HG02571 (cell line): Measurements from ENCODE around the gene RND3.

Experiments used
- ATAC-seq: cut with Tn5 transposase; IDR thresholded peaks from one replicate; pipeline ENCODE4 v1.9.1; 2021; ENCODE audit warnings: mild to moderate bottlenecking, moderate library complexity; ENCODE audit not compliant: unreplicated experiment

The RND3 gene

DNA sequence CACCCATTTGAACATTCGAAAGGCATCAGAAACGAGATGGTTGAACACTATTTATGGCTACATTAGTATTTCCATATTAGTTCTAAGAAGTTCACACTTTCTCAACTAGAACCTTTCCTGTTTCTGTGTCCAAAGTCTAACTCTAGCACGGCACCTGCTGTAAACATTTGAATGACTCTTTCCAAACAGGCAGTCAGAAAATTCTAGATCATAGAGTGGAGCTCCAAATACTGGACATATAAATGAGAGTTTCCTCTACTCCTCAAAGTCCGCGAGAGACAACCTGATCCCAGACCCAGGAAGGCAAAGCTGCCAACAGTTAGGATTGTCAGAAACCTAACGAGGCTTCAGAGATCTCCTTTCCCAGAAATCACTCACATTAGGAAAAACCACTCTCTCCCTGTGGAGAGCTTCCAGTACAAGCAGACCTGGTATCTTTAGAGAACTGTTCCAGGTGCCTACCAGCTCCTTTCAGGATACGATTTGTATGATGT lies 10.6 kb downstream of the RND3 start:
- no peak for ATAC-seq

DNA sequence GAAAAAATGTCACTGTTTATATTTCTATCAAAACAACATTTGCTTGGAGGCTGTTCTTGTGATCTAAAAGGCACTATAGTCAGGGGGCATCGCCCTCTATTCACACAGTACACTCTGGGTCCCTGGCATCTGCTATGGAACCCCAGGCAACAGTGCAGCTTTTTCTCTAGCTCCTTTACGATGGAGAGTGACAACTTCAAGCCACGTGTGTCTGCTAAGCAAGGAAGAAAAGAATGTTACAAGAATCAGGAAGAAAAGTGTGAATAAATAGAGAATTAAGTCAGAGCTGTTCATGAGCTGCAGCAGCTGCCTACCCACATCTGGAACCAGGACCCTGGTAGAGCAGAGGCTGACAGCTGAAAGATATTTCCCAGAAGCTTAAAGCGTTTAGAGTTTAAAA lies 11.2 kb downstream of the RND3 start:
- ATAC-seq, result no peak

DNA sequence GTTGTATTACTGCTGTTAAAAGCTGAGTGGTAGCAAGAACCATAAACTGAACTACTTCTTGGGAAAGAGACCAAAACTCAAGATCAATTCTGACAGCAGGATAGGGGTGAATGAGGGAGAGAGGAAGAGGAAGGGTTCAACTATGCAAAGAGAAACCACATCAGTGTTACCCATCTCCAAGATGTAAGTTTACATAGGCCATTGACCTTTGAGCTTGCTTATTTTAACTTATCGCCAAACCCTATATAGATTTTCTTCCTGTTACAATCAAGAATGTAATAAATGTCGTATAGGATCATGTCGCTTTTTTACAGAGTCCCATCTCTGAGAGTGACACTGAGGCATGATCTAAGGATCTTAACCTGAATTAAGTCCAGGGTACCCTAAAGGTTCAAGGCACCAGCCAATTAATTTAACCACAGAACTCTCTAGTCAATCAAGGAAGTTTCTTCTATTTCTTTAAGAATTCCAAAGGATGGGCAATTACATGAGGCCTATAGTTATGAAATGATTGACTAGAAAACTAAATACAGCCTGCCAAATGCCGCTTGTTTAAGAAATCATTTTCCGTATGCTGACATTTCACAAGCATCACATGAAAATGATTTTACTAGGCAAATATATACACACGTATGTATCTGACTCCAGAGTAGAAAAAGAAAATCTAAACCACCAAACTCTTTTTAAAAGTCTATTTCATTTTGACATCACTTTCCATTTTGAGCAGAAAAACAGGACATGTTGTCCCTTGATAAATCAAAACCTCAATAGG lies 11.8 kb downstream of the RND3 start:
- no peak for ATAC-seq

DNA sequence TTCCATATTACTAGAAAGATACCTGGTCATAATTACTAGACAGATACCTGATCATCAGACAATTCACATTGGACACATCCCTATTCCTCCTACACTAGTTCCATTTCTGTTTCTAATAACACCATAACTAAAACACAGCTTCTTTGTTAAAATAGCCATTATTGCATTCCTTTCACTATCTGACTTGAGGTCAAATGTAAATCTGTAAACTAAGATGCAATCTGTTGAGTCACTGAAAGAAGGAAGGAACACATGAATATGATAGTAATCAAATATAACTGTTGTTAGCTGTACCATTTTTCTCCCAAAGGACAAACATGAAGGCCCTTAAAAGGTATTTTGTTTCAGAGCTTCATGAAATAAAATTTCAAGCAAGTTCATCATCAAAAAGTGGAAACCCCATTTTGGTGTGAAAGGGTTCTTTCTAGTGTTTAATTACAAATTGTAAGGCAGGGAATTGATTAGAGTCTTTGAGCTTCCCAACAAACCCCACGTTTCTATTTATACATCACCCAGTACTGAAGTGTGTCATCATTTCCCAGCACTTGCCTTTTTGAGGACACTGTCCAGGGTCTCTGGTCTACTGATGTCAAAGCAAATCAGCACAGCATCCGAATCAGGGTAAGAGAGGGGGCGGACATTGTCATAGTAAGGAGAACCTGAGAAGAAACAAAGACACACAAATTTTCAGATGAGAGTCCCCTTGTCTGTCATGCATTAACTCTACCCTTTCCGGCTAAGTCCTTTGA lies 13.0 kb downstream of the RND3 start:
- ATAC-seq, result no peak

DNA sequence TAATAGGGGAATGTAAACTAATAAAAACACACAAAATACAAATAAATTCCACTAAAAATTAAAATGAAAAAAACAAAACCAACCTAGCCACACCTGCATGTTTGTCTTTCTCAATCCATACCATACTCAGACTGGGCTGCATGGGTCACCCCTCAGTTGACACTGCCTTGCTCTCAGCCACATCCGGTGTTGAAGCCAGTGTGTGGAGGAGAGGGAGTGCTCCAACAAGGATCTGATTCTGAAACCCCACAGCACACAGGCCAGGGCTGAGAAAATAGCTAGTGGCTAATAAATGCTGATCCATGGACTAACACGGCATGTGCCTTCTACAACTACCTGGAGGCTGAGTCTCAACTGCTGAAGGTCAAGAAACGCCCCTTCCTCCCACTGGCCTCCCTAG lies 13.7 kb downstream of the RND3 start:
- no peak for ATAC-seq

DNA sequence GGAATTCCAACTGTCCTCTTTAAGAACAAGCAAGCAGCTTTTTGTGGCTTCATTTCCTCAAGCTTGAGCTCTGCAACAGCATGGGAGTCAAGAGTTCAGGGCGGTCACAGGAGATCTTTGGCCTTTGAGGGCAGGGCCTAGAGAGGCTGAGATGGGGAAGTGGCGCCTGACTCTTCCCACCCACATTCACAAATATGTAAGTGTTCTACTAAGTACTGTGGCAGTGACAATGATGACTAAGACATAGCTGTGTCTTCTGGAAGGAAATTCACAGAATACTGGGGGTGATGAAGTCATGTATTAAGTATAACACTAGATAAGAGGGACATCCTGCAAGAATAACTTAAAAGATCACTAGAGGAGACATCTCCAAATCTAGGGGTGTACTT lies 15.0 kb downstream of the RND3 start:
- no peak for ATAC-seq

DNA sequence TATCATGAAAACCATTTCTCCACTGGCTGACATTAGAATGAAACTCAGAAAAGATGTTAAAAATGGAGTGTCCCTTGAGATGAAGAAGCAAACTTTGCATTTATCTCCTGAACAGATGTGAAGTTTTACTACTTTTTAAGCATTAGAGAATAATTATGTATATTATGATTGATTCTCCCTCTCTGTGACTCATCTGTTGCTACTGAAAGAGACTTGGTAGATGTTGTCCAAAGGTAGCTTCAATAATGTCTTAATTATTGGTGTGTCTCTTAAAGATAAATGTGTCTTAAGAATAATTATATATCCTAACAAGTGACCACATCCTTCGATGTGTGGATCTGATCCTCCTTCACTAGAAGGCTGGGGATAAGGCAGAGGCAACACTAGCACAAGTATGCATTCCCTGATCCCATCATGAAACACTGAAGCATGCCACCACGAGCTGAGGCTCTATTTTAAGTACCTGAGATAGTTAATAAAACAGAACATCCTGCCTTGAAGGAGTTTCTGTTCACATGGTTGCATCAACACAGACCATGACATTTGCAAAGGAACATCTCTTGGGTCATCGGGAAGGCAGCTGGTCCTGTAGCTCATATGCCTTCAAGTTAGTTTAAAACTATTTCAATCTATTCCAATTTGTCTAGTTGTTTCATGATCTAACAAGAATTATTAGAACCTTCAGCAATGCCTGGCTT lies 15.5 kb downstream of the RND3 start:
- ATAC-seq, result no peak

DNA sequence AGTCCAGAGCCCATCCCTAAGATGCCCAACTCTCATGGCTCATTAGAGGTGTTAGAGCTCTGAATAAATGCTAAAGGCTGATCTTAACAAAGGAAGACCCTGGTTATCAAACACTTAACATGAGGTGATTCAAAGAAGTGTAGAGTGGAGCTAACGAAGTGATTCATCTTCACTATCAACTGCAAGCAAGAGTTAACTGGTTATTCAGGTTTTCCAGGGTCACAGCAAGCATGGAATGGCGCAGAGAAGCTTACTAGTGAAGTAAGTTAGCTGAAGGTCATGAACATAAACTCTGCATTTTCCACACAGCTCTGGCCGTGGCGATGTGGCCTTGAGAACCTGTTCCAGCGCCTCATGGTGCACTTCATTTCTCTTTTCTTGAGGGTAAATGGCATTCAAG lies 17.0 kb downstream of the RND3 start:
- ATAC-seq, result no peak

DNA sequence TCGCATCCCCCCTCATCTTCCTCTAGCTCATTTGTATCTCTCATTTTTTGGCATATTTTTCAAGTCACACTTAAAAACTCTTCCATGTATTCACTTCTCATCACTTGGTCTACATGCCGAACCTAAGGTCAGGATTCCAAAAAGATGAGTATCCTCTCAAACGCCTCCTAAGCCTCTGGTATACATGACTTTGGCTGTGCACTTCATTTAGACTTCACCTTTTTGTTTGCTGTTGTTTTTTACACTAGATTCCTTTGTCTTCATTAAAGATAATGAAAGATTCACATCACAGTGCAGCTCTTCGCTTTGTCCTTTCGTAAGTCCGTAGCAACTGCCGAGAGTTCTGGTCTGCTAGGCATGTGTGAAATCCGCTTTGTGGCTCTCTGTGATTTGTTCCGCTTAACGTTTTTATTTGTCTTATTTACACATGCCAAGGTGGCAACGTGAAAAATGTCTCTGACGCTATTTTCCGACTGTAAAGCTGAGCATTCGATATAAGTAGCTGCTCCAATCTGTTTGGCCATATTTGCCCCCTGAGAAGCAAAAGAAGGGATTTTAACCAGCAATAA lies 17.7 kb downstream of the RND3 start:
- no peak for ATAC-seq

DNA sequence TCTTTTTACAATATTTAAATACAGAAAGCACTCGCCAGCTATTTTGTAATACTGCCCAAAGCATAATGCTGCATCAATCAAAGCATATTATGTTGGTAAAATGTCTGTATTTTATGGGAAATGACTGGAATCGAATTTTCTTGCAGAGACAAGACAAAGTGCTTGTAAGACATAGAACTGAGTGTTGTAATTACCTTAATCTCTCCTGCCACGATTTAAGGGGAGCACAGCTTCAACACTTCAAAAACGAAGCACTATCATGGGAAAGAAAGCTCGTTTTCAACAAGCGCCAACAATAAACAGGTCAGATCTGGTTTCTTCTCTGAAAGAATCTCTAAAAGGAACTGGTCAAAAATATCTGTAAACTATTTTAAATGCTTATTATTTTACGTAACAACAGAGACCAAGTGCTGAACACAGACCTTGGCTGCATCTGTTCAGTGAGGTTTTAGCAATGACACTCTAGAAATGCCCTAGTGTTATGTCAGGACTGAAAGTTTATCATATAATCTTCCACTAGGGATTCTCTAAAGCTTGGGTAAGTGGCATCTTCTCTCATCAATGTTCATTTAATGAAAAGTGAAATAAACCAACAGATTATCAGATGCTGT lies 19.0 kb downstream of the RND3 start:
- no peak for ATAC-seq

DNA sequence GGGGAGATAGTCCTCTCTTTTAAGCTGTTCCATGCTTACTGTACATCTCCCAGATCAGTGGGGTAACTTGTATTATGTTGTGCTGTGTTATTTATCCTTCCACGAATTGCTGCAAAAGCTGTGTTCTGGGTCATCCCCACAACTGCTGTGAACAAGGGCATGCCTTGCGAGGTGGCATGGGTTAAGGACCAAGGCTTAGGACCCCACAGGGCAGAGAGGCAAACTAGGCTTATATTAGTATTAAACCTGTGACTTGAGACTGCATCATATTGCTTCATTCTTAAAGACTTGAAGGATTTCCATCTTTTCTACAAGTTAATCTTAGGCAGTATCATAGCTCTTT lies 19.9 kb downstream of the RND3 start:
- no peak for ATAC-seq

DNA sequence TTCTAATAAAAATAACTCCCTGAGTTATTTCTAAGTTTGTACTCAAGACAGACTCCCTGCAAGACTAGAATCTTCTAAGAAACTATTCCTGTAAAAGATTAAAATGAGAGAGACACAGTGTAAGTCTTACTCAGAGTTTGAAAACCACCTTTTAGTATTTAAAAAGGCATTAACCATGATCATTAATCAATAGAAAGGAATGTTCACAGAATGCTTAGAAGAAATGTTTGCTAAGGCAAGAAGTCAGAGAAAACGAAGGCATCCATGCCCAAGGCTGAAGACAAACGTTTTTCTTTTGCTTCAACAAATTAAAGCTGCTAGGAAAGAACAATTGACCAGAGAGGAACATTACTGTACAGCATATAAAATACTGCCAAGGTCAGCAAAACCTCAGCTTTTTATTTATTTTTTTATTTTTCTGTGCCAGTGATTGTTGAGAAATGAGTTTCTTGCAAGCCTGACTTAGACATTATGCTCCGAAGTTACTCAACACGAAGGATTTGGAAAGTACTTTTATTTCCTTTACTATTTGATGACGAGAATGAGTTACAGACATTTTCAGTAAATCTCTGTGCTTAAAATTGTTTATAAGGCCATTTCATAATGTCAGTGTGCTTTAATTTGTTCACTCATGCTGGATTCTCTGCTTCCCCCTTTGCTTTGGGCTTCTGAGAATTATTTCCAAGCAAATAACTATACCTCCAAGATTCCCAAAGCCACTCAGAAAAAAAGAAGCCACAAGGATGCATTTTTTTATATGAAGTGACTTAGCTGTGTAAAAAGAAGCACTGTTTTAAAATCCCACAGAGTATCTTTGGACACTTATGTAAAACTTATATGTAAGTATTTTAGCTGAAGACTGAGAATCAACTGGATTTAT lies 20.5 kb downstream of the RND3 start:
- no peak for ATAC-seq

DNA sequence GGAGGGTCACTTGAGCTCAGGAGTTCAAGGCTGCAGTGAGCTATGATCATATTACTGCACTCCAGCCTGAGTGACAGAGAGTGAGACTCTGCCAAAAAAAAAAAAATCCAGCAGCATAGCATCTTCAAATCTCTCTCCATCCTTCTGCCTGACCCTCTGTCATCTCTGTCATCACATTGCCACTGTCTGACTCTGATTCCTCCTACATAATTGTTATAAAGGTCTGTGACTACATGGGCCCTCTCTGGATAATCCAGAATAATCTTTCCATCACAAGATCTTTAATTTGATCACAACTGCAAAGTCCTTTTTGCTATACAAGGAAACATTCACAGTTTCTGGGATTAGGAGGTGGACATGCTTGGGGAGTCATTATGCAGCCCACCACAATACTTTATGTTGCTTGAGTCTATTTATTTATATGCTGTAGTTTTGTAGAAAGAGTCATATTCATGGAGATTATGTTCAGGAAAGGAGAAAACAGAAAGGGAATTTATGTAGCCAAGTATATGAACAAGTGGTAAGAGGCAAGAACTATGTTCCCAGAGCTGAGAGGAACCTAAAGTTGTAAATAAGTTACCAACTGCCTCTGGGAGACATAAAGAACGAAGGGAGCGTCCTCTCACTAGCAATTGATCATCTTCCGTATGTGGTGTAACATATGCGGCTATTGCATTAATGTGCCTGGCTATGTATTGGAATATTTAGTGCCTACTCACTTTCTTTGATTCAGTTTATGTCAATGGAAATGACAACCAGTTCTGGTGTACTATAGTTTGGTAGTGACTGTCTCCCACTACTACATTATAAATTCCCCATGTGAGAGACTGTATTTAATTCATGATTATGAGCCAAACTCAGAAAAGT lies 21.5 kb downstream of the RND3 start:
- no peak for ATAC-seq

DNA sequence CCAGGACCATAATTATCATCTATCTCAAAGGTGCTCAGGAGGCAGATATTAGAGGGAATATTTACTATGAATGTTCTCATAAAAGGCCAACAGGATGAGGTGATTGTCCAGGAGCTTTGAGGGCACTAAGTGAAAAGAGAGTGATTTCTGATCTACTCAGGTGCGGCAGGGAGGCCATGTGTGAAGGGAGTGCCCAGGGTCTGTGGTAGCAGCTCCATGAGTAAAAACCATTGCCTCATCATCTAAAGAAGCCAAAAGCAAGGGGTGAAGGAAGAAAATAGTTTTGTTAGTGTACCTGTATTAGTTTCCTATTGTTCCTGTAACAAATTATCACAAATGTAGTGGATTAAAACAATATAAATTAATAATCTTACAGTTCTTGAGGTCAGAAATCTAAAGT lies 22.5 kb downstream of the RND3 start:
- ATAC-seq, result no peak

DNA sequence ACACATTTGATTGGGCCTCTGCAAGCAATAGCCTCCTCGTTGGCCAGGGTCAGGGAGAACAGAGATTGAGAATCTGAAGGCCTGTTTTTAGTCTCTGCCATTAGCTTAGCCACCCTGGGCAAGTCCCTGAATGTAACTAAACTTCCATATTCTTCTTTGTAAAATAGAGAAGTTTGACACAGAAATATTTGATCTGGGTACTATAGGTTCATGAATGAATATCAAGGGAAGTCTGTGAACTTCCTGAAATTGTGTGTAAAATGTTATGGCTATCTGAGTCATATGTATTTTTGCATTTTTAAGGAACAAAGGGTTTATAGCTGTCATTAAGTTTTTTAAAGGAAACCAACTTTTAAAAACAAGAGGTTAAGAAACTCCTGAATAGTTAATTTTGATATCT lies 23.2 kb downstream of the RND3 start:
- ATAC-seq, result no peak

DNA sequence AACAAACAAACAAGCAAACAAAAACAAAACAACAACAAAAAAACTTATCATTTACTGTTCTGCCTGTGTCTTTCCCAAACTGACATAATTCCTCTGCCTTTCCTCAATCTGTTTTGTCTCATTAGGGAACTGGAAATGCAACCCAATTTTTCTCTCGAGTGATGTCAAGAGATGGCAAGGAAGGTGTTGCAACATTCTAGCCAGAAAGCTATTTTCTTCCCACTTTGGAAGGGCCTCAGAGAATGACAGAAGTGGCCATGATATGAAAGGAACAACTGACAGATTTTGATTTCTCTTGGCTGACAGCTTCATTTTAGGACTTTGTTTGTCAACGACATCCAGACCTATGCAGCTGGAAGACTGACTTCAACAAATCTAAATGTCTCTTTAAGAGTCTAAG lies 24.7 kb downstream of the RND3 start:
- no peak for ATAC-seq

DNA sequence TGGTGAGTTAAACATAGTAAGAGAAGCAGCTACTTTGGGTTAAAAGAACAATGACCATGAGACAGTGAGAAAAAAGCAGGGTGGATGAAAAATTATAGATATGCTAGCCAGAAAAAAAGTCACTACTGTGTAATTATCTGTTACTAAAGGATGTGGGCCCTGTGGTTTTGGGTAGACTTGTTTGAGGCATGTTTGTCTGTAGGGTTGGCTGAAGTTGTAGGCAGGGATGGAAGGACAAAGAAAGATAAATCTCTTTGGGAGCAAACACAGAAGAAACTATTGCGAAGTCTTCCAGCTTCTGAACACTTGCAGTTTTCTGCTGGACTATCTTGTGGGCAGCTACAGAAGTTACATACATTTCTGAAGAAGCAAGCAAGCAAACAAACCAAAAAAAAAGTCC lies 28.2 kb downstream of the RND3 start:
- no peak for ATAC-seq

DNA sequence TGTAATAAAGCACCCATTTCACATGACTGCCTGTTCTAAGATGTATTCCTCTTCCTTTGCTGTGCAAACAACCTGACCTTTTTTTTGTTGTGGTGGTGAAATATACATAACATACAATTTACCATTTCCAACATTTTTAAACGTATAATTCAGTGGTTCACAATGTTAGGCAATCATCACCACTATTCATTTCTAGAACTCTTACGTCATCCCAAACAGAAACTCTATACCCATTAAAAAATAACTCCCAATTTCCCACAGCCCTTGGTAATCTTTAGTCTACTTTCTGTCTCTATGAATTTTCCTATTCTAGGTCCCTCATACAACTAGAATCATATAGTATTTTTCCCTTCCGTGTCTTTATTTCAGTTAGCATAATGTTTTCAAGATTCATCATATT lies 36.7 kb downstream of the RND3 start:
- ATAC-seq, result no peak

DNA sequence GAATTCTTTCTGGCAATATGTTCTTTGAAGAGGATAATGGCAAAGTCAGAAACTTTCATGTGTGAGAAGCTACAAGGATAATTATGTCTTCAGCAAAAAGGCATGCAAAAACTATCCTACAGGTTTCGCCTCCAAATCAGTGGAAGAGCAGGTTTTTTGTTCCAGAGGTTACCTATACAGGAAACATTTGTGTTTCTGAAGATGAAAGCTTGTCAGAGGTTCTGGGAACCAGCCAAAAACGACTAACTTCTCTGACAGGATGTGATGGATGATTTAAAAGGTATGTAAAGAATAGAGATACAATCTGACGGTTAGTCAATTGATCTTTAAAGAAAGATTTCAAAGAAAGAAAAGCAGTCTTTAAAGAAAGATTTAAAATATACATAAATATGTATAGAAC lies 37.6 kb downstream of the RND3 start:
- no peak for ATAC-seq
